Neuronal stem cell (in vitro differentiated cells): Measurements from ENCODE around the gene RASGRF1.

ENCODE experiments used
- DNase-seq: peaks from one replicate; pipeline ENCODE4 v3.0.0-alpha.2; 2013; ENCODE audit warnings: low spot score
- H2AFZ ChIP-seq: one replicate; pipeline ENCODE4 v1.6.1; 2013; ENCODE audit warnings: mild to moderate bottlenecking, low read length, inconsistent platforms
- H2AK5ac ChIP-seq: 2 replicates; pipeline ENCODE4 v1.6.1; 2013; ENCODE audit warnings: low read depth, mild to moderate bottlenecking, inconsistent platforms, low read length, moderate library complexity, mixed read lengths
- H2BK120ac ChIP-seq: 2 replicates; pipeline ENCODE4 v1.6.1; 2013; ENCODE audit warnings: low read depth, mild to moderate bottlenecking, inconsistent platforms, low read length, moderate library complexity, mixed read lengths
- H2BK12ac ChIP-seq: one replicate; pipeline ENCODE4 v1.6.1; 2013; ENCODE audit warnings: low read length, inconsistent platforms
- H2BK15ac ChIP-seq: 2 replicates; pipeline ENCODE4 v1.6.1; 2013; ENCODE audit warnings: mild to moderate bottlenecking, low read length, inconsistent platforms, mixed read lengths
- H2BK5ac ChIP-seq: one replicate; pipeline ENCODE4 v1.6.1; 2013; ENCODE audit warnings: inconsistent platforms, mild to moderate bottlenecking, low read length, moderate library complexity
- H3K14ac ChIP-seq: one replicate; pipeline ENCODE4 v1.6.1; 2013; ENCODE audit warnings: low read length, inconsistent platforms
- H3K18ac ChIP-seq: 2 replicates; pipeline ENCODE4 v1.6.1; 2013; ENCODE audit warnings: low read length, inconsistent platforms
- H3K23ac ChIP-seq: 2 replicates; pipeline ENCODE4 v1.6.1; 2013; ENCODE audit warnings: low read depth, mild to moderate bottlenecking, mixed read lengths, low read length, inconsistent platforms; ENCODE audit not compliant: poor library complexity
- H3K27ac ChIP-seq: replicated peaks from 3 replicates; pipeline ENCODE4 v1.5.1; 2013; ENCODE audit warnings: low read length, inconsistent platforms
- H3K27me3 ChIP-seq, 3 experiments: 2 replicates each; pipeline ENCODE4 v1.6.1; 2013; ENCODE audit warnings: low read length in 3 of 3, mild to moderate bottlenecking in 2 of 3, inconsistent platforms in 1 of 3, low read depth in 1 of 3, mixed read lengths in 1 of 3, moderate library complexity in 1 of 3; ENCODE audit not compliant: control insufficient read depth in 3 of 3, insufficient read depth in 3 of 3
- H3K36me3 ChIP-seq, 2 donors: replicated peaks in 1 of 2; 2 replicates each; pipeline ENCODE4 v1.6.1; 2013; ENCODE audit warnings: low read length in 2 of 2; ENCODE audit not compliant: control insufficient read depth in 2 of 2, insufficient read depth in 2 of 2
- H3K4ac ChIP-seq: 2 replicates; pipeline ENCODE4 v1.6.1; 2013; ENCODE audit warnings: inconsistent platforms, mild to moderate bottlenecking, low read length, moderate library complexity
- H3K4me1 ChIP-seq, 2 donors: 1 replicate in 1 of 2; 2 replicates in 1 of 2; pipeline ENCODE4 v1.6.1; 2013; ENCODE audit warnings: low read length in 2 of 2, low read depth in 1 of 2; ENCODE audit not compliant: control insufficient read depth in 2 of 2, insufficient read depth in 1 of 2
- H3K4me2 ChIP-seq: one replicate; pipeline ENCODE4 v1.6.1; 2013; ENCODE audit warnings: mild to moderate bottlenecking, low read length, inconsistent platforms; ENCODE audit not compliant: insufficient read depth, poor library complexity, severe bottlenecking
- H3K4me3 ChIP-seq, 2 donors: 2 replicates each; pipeline ENCODE4 v1.5.1; 2013; ENCODE audit warnings: low read length in 2 of 2, mild to moderate bottlenecking in 2 of 2, inconsistent platforms in 1 of 2, moderate library complexity in 1 of 2
- H3K79me1 ChIP-seq: one replicate; pipeline ENCODE4 v1.6.1; 2013; ENCODE audit warnings: low read depth, mild to moderate bottlenecking, inconsistent platforms, low read length, moderate library complexity
- H3K9ac ChIP-seq: one replicate; pipeline ENCODE4 v1.6.1; 2013; ENCODE audit warnings: mild to moderate bottlenecking, low read depth, low read length, inconsistent platforms; ENCODE audit not compliant: poor library complexity
- H3K9me3 ChIP-seq, 2 donors: replicated peaks in 1 of 2; 2 replicates each; pipeline versions ENCODE3 to v1.6.1; 2013; ENCODE audit warnings: low read length in 2 of 2, mild to moderate bottlenecking in 2 of 2, inconsistent platforms in 1 of 2, low read depth in 1 of 2, mixed read lengths in 1 of 2, moderate library complexity in 1 of 2; ENCODE audit not compliant: control insufficient read depth in 2 of 2, insufficient read depth in 1 of 2
- H4K8ac ChIP-seq: one replicate; pipeline ENCODE4 v1.6.1; 2013; ENCODE audit warnings: low read depth, mild to moderate bottlenecking, inconsistent platforms, low read length, moderate library complexity
- H4K91ac ChIP-seq: one replicate; pipeline ENCODE4 v1.6.1; 2013; ENCODE audit warnings: low read length, low read depth, mild to moderate bottlenecking, inconsistent platforms; ENCODE audit not compliant: poor library complexity
- WGBS, 2 donors: extraction: QIAGEN DNeasy Blood & Tissue Kit; methylation state at CpG; one replicate each; pipeline ENCODE4 v1.1.7; 2013; ENCODE audit warnings: missing lambda C conversion rate in 2 of 2, mixed read lengths in 1 of 2; ENCODE audit not compliant: insufficient read length in 2 of 2, insufficient replicate concordance in 1 of 2; ENCODE audit errors: extremely low coverage in 2 of 2; 5-methylcytosine and 5-hydroxymethylcytosine counted together

The RASGRF1 gene

DNA sequence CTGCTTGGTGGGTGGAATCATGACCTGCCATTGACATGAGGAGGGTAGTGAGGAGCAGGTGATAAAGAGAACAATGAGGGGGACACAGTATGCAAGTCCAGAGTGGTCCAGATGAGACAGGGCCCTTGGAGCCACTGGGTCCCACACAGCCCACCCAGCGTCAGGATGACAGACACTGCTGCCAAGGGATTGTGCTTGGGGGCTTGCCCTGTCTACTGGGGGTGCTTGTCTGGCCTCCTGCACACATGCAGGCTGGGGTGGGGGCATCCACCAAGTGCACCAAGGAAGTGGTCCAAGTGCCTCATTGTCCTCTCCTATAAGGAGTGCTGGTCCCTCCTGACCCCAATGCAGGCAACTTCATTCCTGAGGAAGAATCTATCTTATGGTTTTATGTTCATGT lies 106.5 kb downstream of the RASGRF1 start:
- Histone ChIP-seq H3K9ac (no peak overlapping the region), H3K79me1 (no peaks in the 10 kb centered on the region), H4K91ac (no peak overlapping the region), H3K4me1 (peaks cover 0 to 1% of the 10 kb centered on the region in 2 donors), H3K27me3 (peaks cover 0 to 5% (median 0%) of the 10 kb centered on the region in 3 experiments), H3K14ac (no peak overlapping the region), H3K9me3 (no peaks in the 10 kb centered on the region), H3K4me3 (no peak overlapping the region), H3K23ac (no peak overlapping the region), H2BK15ac (no peak overlapping the region), H2BK120ac (no peak overlapping the region), H3K4me2 (no peak overlapping the region), H3K36me3 (no peaks in the 10 kb centered on the region), H3K27ac (no peak overlapping the region), H2AFZ (no peak overlapping the region), H2AK5ac (no peak overlapping the region), H2BK12ac (no peak overlapping the region), H3K4ac (no peak overlapping the region), H2BK5ac (no peak overlapping the region), H4K8ac (no peak overlapping the region), H3K18ac (no peak overlapping the region)
- DNase-seq, result no peak
- WGBS, 2 donors, result no CpG with 5 or more reads among the region's 1 CpG

DNA sequence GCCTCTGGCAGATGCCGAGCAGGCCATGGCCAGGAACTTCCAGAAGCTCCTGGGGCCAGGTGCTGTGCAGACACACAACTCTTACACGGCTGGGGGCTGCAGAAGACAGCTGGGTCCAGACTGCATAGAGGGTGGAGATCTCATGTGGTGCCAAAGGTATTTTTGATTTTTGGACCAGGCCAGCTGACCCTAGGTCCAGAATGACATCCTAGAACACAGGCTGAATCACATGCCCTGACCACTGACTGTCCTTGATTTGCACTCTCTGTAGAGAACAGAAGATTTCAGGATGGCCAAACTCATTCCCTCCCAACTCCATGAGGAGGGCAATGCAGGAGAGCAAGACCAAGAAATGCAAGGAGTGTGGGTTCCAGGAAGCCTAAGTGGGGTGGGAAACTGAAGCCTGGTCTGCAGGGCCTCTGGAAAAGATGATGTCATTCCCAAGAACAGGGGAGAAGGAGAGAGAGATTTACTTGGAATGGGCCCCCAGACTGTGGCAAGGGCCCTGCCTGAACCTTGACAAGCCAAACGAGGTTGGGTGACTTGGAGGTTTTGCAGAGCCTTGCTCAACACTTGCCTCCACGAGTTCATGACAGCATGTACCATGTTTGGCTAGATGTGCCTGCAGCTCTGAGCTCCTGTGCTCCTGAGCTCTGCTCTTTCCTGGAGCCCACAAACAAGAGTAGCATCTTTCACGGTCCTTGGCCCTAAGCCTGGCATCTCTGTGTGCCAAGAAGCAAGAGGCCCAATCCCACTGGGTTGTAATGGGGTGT lies 107.2 kb downstream of the RASGRF1 start:
- no peak overlapping the region for H2AK5ac ChIP-seq
- H3K4me1 ChIP-seq, result peaks cover 0 to 1% of the 10 kb centered on the region in 2 donors
- H4K91ac ChIP-seq, result no peak overlapping the region
- no peak overlapping the region for H3K9ac ChIP-seq
- no peak overlapping the region for H3K18ac ChIP-seq
- H2BK15ac ChIP-seq, result no peak overlapping the region
- H4K8ac ChIP-seq, result no peak overlapping the region
- H3K36me3 ChIP-seq, result no peaks in the 10 kb centered on the region
- no peaks in the 10 kb centered on the region for H3K9me3 ChIP-seq
- no peak for DNase-seq
- H3K14ac ChIP-seq, result no peak overlapping the region
- no peak overlapping the region for H3K4me2 ChIP-seq
- no peak overlapping the region for H3K27ac ChIP-seq
- H3K79me1 ChIP-seq, result no peaks in the 10 kb centered on the region
- no peak overlapping the region for H3K4me3 ChIP-seq
- WGBS, 2 donors, result no CpG with 5 or more reads among the region's 5 CpGs
- no peak overlapping the region for H2BK5ac ChIP-seq
- H3K4ac ChIP-seq, result no peak overlapping the region
- no peaks in the 10 kb centered on the region for H3K27me3 ChIP-seq
- no peak overlapping the region for H2BK12ac ChIP-seq
- no peak overlapping the region for H3K23ac ChIP-seq
- no peak overlapping the region for H2BK120ac ChIP-seq
- H2AFZ ChIP-seq, result no peak overlapping the region

GRCh38 chr15:78982736-78983135 lies 107.8 kb downstream of the RASGRF1 start:
- Histone ChIP-seq H3K9me3 (no peaks in the 10 kb centered on the region), H4K8ac (no peak overlapping the region), H3K18ac (no peak overlapping the region), H3K4me2 (no peak overlapping the region), H3K4me1 (peaks cover 0 to 3% of the 10 kb centered on the region in 2 donors), H3K36me3 (no peaks in the 10 kb centered on the region), H3K27me3 (no peaks in the 10 kb centered on the region), H4K91ac (no peak overlapping the region), H2BK5ac (no peak overlapping the region), H3K27ac (no peak overlapping the region), H3K14ac (no peak overlapping the region), H2BK120ac (no peak overlapping the region), H3K4me3 (no peak overlapping the region), H3K4ac (no peak overlapping the region), H3K79me1 (no peaks in the 10 kb centered on the region), H2BK12ac (no peak overlapping the region), H2BK15ac (no peak overlapping the region), H2AFZ (no peak overlapping the region), H3K23ac (no peak overlapping the region), H3K9ac (no peak overlapping the region), H2AK5ac (no peak overlapping the region)
- WGBS, 2 donors, result no CpG with 5 or more reads among the region's 10 CpGs
- no peak for DNase-seq

GRCh38 chr15:78981532-78982313 lies 108.9 kb downstream of the RASGRF1 start:
- no peak overlapping the region for H2AFZ ChIP-seq
- H3K14ac ChIP-seq, result no peak overlapping the region

More at GRCh38 chr15:78981532-78982313, 108.9 kb downstream of the RASGRF1 start:
- Histone ChIP-seq H3K4me2 (no peak overlapping the region), H3K18ac (no peak overlapping the region), H3K4me1 (peaks cover 0 to 4% of the 10 kb centered on the region in 2 donors), H2BK12ac (no peak overlapping the region), H3K9ac (no peak overlapping the region), H2AK5ac (no peak overlapping the region), H4K8ac (no peak overlapping the region), H3K79me1 (no peaks in the 10 kb centered on the region), H2BK15ac (no peak overlapping the region), H2BK5ac (no peak overlapping the region), H3K27me3 (no peaks in the 10 kb centered on the region), H2BK120ac (no peak overlapping the region), H4K91ac (no peak overlapping the region), H3K36me3 (no peaks in the 10 kb centered on the region), H3K27ac (no peak overlapping the region), H3K9me3 (no peaks in the 10 kb centered on the region), H3K4me3 (no peak overlapping the region), H3K4ac (no peak overlapping the region), H3K23ac (no peak overlapping the region)
- no peak for DNase-seq
- WGBS, 2 donors, result no CpG with 5 or more reads among the region's 11 CpGs
